NCI-H524 treated with DMSO at 0.1 percent for 48 hours (cell line): ENCODE results near the gene RNPS1.

Experiments
- DNase-seq: peaks from one replicate; lab custom pipeline; 2025; lab: John Stamatoyannopoulos, UW

The RNPS1 gene

GRCh38 chr16:2235695-2236336 is 32.1 kb downstream of the RNPS1 start:
- DNase-seq, result no peak

- DNase-seq, result no peak
These were observed 32.7 kb downstream of the RNPS1 start for GRCh38 chr16:2235234-2235651.

- no peak for DNase-seq
These were observed 33.1 kb downstream of the RNPS1 start for GRCh38 chr16:2234813-2235170.

DNA sequence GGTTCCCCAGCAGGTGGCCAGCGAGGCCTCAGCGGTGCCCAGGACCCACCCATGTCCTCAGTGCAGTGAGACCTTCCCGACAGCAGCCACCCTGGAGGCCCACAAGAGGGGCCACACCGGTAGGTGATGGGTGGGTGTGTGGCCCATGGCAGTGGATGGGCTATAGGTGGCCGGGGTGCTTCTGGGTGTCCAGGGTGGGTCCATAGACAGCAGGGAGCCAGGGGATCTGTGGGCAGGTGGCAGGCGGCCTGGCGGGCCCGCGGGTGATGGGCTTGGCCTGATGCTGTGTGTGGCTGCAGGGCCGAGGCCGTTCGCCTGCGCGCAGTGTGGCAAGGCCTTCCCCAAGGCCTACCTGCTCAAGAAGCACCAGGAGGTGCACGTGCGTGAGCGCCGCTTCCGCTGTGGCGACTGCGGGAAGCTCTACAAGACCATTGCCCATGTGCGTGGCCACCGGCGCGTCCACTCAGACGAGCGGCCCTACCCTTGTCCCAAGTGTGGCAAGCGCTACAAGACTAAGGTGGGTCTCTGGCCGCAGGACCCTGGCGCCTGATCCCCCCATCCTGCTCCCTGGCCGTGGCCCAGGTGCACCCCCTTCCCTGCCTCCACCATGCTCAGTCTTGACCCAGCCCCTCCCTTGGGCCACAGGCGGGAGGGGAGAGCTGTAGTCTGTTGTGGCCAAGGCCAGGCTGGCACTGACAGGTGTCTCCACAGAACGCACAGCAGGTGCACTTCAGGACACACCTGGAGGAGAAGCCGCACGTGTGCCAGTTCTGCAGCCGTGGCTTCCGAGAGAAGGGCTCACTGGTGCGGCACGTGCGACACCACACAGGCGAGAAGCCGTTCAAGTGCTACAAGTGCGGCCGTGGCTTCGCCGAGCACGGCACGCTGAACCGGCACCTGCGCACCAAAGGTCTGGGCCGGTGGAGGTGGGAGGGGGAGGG is 33.8 kb downstream of the RNPS1 start:
- no peak for DNase-seq

DNA sequence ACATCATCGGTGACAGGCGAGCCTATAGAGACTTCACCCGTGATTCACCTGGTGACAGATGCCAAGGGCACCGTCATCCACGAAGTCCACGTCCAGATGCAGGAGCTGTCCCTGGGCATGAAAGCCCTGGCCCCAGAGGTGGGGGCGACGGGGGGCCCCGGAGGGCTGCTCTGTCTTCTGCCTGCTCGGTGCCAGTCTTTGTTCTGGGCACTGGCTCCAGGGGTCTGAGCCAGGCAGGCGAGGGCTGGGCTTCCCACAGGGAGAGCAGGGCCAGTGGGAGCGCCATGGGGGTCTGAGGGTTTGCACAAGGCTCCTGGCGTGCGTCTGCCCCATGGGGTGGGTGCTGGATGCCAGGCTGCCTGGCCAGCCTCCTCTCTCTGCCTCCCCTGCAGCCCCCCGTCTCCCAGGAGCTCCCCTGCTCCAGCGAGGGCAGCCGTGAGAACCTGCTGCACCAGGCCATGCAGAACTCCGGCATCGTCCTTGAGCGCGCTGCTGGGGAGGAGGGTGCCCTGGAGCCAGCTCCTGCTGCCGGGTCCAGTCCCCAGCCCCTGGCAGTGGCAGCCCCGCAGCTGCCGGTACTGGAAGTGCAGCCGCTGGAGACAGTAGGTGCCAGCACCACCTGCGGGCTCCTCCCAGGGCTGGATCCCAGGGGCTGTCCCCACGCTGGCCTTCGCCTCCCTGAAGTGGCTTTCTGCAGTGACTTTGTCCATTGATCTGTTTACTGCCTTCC is 34.7 kb downstream of the RNPS1 start:
- no peak for DNase-seq

- DNase-seq, result no peak
These were observed 35.6 kb downstream of the RNPS1 start for GRCh38 chr16:2232094-2232990.

DNA sequence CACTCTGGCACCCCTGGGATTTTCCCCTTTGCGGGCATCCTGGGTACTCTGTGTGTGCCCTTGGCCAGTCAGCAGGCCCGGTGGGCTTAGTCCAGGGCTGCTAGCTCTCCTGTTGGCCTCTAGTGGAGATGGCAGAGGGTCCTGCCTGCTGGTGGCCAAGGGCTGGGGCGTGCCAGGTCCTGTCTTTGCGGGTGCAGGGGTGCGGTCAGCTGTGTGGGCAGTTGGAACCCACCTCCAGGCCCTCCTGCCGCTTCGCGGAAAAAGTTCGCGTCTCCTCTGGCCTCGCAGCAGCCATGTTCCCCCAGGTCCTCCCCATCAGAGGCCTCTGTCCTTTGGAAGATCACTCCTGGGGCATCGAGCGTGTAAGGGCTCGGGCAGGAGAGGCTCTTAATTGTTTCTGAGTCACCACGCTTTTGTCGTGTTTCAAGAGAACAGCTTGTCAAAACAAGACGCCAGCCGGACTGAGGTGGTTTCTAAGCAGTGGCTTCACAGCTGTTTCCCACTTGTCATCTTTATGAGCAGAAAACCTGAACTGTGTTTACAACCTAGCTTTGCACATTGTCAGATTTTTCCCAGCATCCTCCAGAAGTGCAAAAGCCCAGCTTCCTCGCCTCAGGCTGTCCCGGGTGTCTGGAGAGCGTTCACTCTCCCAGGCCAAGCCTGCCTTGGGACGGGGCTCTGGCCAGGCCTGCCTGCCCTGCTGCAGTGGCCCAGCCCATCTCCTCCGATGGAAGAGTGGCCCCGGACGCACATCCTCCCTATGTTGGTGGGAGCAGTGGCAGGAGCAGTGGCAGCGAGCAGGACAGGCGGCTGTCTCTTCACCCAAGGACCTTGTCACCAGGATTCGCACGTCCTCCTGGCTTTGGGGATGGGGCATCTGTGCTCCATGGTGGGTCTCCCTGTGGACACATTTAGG is 36.7 kb downstream of the RNPS1 start:
- DNase-seq, result no peak

GRCh38 chr16:2230376-2230775 is 37.5 kb downstream of the RNPS1 start:
- no peak for DNase-seq

DNA sequence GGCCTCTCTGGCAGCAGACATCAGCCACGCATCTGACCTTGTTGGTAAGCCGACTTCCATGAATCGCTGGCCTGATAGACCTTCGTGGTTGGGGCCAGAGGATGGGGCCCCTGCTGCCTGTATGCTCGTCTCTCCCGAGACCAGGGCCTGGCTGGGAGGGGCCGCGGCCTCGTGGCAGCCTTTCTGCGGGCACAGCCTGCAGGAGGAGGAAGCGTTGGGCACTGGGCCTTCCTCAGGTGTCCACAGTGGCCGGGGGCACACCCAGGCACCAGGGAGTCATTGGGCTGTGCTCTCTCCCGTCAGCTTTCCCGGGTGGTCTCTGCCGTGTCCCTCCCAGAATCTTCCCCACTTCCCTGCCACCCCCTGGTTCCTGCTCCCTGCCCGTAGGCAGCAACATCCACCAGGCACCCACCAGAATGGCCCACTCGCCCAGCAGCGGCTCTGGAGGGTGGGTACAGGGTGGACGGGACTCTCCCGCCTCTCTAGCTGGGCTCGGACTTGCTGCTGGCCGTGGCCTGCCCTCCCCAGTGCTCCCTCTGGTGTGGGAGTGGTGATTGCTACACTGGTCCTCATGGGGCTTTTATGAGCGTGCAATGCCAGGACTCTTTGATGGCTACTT is 38.2 kb downstream of the RNPS1 start:
- DNase-seq, result no peak

- DNase-seq, result no peak
These were observed 38.8 kb downstream of the RNPS1 start for GRCh38 chr16:2229091-2229490.

- no peak for DNase-seq
These were observed 39.6 kb downstream of the RNPS1 start for GRCh38 chr16:2228161-2228824.

DNA sequence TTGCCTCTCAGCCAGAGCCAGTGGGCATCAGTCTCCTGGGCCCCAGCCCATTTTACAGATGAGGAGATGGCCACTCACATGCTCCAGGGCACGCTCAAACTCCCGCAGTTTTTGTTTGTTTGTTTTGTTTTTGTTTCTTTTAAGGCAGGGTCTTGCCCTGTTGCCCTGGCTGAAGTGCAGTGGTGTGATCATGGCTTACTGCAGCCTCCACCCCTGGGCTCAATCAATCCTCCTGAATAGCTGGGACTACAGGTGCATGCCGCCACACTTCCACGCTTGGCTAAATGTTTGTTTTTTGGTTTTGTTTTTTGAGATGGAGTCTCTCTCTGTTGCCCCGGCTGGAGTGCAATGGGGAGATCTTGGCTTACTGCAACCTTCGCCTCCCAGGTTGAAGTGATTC is 41.0 kb downstream of the RNPS1 start:
- no peak for DNase-seq

DNA sequence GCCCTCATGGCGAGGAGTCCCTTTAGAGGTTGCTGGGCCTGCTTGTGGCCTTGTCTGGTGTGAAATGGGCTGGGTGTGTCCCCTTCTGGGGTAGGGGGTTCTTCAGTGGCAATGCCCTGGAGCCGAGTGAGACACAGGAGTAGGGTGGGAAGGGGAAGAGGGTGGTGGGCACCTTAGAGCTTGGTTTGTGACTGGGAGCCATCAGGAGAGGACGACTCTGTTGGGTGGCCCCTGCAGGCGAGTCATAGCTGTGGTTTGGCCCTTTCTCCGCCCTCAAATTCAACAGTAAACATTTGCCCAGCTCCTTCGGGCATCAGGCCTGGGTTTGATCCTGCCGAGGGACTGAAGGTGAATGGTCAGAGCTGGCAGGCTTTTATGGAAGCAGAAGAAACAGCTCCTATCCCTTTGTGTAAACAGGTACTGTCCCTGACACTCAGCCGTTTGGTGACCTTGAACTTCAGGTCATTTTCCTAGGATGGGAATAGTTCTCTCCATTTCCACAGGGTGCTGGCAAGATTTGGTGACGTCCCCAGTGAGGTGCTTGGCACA is 41.6 kb downstream of the RNPS1 start:
- DNase-seq, result no peak

GRCh38 chr16:2223942-2224486 is 43.9 kb downstream of the RNPS1 start:
- no peak for DNase-seq

- peak; percentile 98 for DNase-seq
These were observed 44.5 kb downstream of the RNPS1 start, which contains the start of gene E4F1 for GRCh38 chr16:2223221-2223941. TSS of gene E4F1 (plus strand) at chr16:2223591. CDS start at chr16:2223614, 23 bp downstream.

DNA sequence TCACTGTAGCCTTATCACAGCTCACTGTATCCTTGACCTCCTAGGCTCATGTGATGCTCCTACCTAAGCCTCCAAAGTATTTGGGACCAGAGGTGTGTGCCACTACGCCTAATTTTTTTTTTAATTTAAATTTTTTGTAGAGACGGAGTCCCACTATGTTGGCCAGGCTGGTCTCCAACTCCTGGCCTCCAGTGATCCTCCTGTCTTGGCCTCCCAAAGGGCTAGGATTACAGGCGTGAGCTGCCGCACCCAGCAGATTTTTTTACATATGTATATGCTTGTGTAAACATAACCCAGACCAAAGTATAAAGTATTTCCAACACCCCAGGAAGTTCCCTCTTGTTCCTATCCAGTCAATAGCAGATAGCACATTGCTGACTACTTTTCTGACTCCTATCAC is 51.6 kb downstream of the RNPS1 start:
- no peak for DNase-seq

DNA sequence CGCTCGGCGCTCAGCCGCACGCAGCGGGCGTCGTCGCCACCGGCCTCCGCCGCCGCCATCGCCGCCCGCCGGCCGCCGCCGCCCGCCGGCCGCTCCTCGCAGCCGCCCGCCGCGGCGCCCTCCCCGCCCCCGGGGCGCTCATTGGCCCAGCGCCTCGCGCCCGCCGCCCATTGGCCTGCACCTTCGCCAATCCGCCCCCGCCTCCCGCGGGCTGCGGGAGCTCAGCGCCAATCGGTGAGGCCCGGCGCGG is 53.3 kb downstream of the RNPS1 start, which contains the start of gene PGP:
Gene PGP (minus strand): TSS at position 122 of the 250 bp plus-strand sequence. CDS start 63 bp downstream, at position 59.
- DNase-seq, result no peak
